Frontal cortex (tissue), 4 donors: Measurements from ENCODE around the gene TAS2R4. TPM values are rescaled to one million over a fixed set of nuclear protein-coding genes. Genes with fewer than 3 reads are reported as not detected.
"Not testable (repeated sequence)": the region's sequence is repeated elsewhere in the genome, so short reads cannot be mapped to it uniquely, and the experiment has no call there.

Experiments used
- DNase-seq, 2 donors: peaks; one replicate each; pipeline ENCODE4 v3.0.0; 2012; ENCODE audit warnings: low spot score in 2 of 2
- FAIRE-seq: peaks from 2 replicates; lab custom pipeline; 2012; peaks lifted over from hg19 to GRCh38; lab: Jason Lieb, UNC
- total RNA-seq: library from RNA; depleted of rRNA; stranded (reverse); fragments of >200 nt; gene quantifications from one replicate; pipeline ENCODE4 v1.2.3, GENCODE V29; 2014
- donor health status: control.
- donor health status: control.
- donor health status: control.

Gene TAS2R4
- total RNA-seq, result 2.0 TPM

GRCh38 chr7:141776374-141776773 lies at the start of gene TAS2R4:
TSS of gene TAS2R4 (plus strand) at chr7:141776674. CDS start at chr7:141778489, 1,815 bp downstream.
- no peak for FAIRE-seq
- no peak for DNase-seq

- no peak for FAIRE-seq
Observed at GRCh38 chr7:141729020-141729419, 47.5 kb upstream of the TAS2R4 start.

GRCh38 chr7:141731476-141732149 lies 44.9 kb upstream of the TAS2R4 start:
- DNase-seq, result no peak
- FAIRE-seq, result no peak

More at GRCh38 chr7:141729020-141729419, 47.5 kb upstream of the TAS2R4 start:
- no peak for DNase-seq

- DNase-seq (no peak), FAIRE-seq (no peak)
Observed at GRCh38 chr7:141737118-141737835, 39.2 kb upstream of the TAS2R4 start.

- DNase-seq (peak; percentile 60 to 78), FAIRE-seq (peak; percentile 91)
Observed at GRCh38 chr7:141737836-141738591, 38.5 kb upstream of the TAS2R4 start, which contains the start of gene SSBP1. TSS of gene SSBP1 (plus strand) at chr7:141738358. CDS start at chr7:141739167, 809 bp downstream.

GRCh38 chr7:141738592-141739013 lies 37.9 kb upstream of the TAS2R4 start:
- no peak for DNase-seq
- FAIRE-seq, result no peak

GRCh38 chr7:141739250-141739649 lies 37.2 kb upstream of the TAS2R4 start:
- DNase-seq (no peak), FAIRE-seq (no peak)

- DNase-seq, result no peak
- FAIRE-seq, result no peak
Observed at GRCh38 chr7:141742229-141742628, 34.2 kb upstream of the TAS2R4 start.

GRCh38 chr7:141744131-141744530 lies 32.3 kb upstream of the TAS2R4 start:
- no peak for FAIRE-seq
- no peak for DNase-seq

GRCh38 chr7:141748396-141748795 lies 28.1 kb upstream of the TAS2R4 start:
- DNase-seq, result no peak
- FAIRE-seq, result no peak

GRCh38 chr7:141751904-141752303 lies 24.6 kb upstream of the TAS2R4 start:
- DNase-seq, FAIRE-seq: not testable (repeated sequence)

GRCh38 chr7:141752634-141753033 lies 23.8 kb upstream of the TAS2R4 start:
- FAIRE-seq (no peak), DNase-seq (no peak)

- no peak for FAIRE-seq
- no peak for DNase-seq
Observed at GRCh38 chr7:141754939-141755338, 21.5 kb upstream of the TAS2R4 start.

- DNase-seq, result no peak
- no peak for FAIRE-seq
Observed at GRCh38 chr7:141763797-141764196, 12.7 kb upstream of the TAS2R4 start, which contains the start of gene TAS2R3. TSS of gene TAS2R3 (plus strand) at chr7:141764097. CDS start at chr7:141764159, 62 bp downstream.

- not testable (repeated sequence) for DNase-seq, FAIRE-seq
Observed at GRCh38 chr7:141770083-141770583, 6.3 kb upstream of the TAS2R4 start.

- FAIRE-seq (peak; percentile 10), DNase-seq (peak; percentile 19 to 51)
Observed at GRCh38 chr7:141785706-141786552, 9.5 kb downstream of the TAS2R4 start.

- DNase-seq (no peak), FAIRE-seq (no peak)
Observed at GRCh38 chr7:141788296-141788695, 11.8 kb downstream of the TAS2R4 start.

GRCh38 chr7:141789917-141790316 lies 13.4 kb downstream of the TAS2R4 start, which contains the start of gene TAS2R5:
TSS of gene TAS2R5 (plus strand) at chr7:141790217. CDS start at chr7:141790362, 145 bp downstream.
- FAIRE-seq, result no peak
- DNase-seq, result no peak

- DNase-seq (no peak), FAIRE-seq (no peak)
Observed at GRCh38 chr7:141792526-141792925, 16.1 kb downstream of the TAS2R4 start.
